Endothelial cell of umbilical vein (primary cell): ENCODE data around the gene VGLL3. TPM values are rescaled to one million over a fixed set of nuclear protein-coding genes. Genes with fewer than 3 reads are reported as not detected.

ENCODE experiments used
- BruUV-seq: library from RNA; stranded (reverse); fragments of 400-500 nt; replicated peaks from 2 replicates; lab custom pipeline; 2021; lab: Mats Ljungman, UMichigan
- CTCF ChIA-PET: fragments of 300-600, 350-600 bp; sonication (Branson Sonifier 250); formaldehyde crosslinking; loops from one replicate; lab custom pipeline; 2021; ENCODE audit warnings: antibody characterized with exemption, inconsistent platforms; lab: Charles Lee
- POLR2A ChIA-PET: fragments of 300-600, 350-600 bp; sonication (Branson Sonifier 250); formaldehyde crosslinking; loops from one replicate; lab custom pipeline; 2021; ENCODE audit warnings: antibody characterized with exemption, inconsistent platforms; lab: Charles Lee
- DNase-seq: peaks from one replicate; pipeline ENCODE4 v3.0.0-alpha.2; 2011; ENCODE audit warnings: low read depth, low spot score
- FAIRE-seq: peaks from 2 replicates; lab custom pipeline; 2011; peaks lifted over from hg19 to GRCh38; lab: Jason Lieb, UNC
- H2AFZ ChIP-seq: 2 replicates; pipeline ENCODE4 v1.6.0; 2012; ENCODE audit warnings: low read depth, low read length, control low read depth, inconsistent platforms
- H3K27ac ChIP-seq: 2 replicates; pipeline ENCODE4 v1.5.1; 2011; ENCODE audit warnings: low read depth, mild to moderate bottlenecking, control low read depth, low read length, moderate library complexity; ENCODE audit not compliant: insufficient read depth
- H3K27me3 ChIP-seq, 2 experiments: 2 replicates each; pipeline versions ENCODE4 v1.6.0 to v1.6.1; 2011; ENCODE audit warnings: low read length in 2 of 2, mixed read lengths in 1 of 2; ENCODE audit not compliant: control insufficient read depth in 2 of 2, insufficient read depth in 2 of 2
- H3K36me3 ChIP-seq, 2 experiments: 2 replicates in 1 of 2; 3 replicates in 1 of 2; pipeline ENCODE4 v1.5.1; 2011; ENCODE audit warnings: low read length in 2 of 2, mild to moderate bottlenecking in 1 of 2, moderate library complexity in 1 of 2; ENCODE audit not compliant: control insufficient read depth in 2 of 2, insufficient read depth in 2 of 2; ENCODE audit errors: extremely low read depth in 1 of 2
- H3K4me1 ChIP-seq: 3 replicates; pipeline ENCODE4 v1.5.1; 2011; ENCODE audit warnings: mild to moderate bottlenecking, low read length; ENCODE audit not compliant: control insufficient read depth, insufficient read depth; ENCODE audit errors: extremely low read depth
- H3K4me2 ChIP-seq: 2 replicates; pipeline ENCODE4 v1.6.1; 2011; ENCODE audit warnings: low read length, control low read depth, mixed read lengths; ENCODE audit not compliant: insufficient read depth
- H3K4me3 ChIP-seq, 3 experiments: fragments of 200-600 bp in 1 of 3; sonication (generic), shearing (Covaris generic) in 1 of 3; replicated peaks in 1 of 3; 2 replicates each; pipeline ENCODE4 v1.5.1; 2011 to 2016; ENCODE audit warnings: control low read depth in 3 of 3, low read length in 3 of 3, mild to moderate bottlenecking in 2 of 3, inconsistent platforms in 1 of 3, low read depth in 1 of 3, moderate library complexity in 1 of 3; ENCODE audit not compliant: insufficient read depth in 1 of 3
- H3K79me2 ChIP-seq: 2 replicates; pipeline ENCODE4 v1.6.0; 2012; ENCODE audit warnings: low read length, inconsistent platforms; ENCODE audit not compliant: control insufficient read depth, insufficient read depth
- H3K9ac ChIP-seq: replicated peaks from 2 replicates; pipeline ENCODE3; 2011; ENCODE audit warnings: low read length, control low read depth; ENCODE audit not compliant: insufficient read depth; ENCODE audit errors: extremely low read depth
- H3K9me1 ChIP-seq: replicated peaks from 3 replicates; pipeline ENCODE4 v1.6.0; 2011; ENCODE audit warnings: mild to moderate bottlenecking, low read length; ENCODE audit not compliant: control insufficient read depth, insufficient read depth; ENCODE audit errors: extremely low read depth
- H3K9me3 ChIP-seq: replicated peaks from 2 replicates; pipeline ENCODE4 v1.5.1; 2012; ENCODE audit warnings: low read length, inconsistent platforms; ENCODE audit not compliant: control insufficient read depth, insufficient read depth
- H4K20me1 ChIP-seq: replicated peaks from 2 replicates; pipeline ENCODE3; 2011; ENCODE audit warnings: mild to moderate bottlenecking, low read length; ENCODE audit not compliant: control insufficient read depth, insufficient read depth; ENCODE audit errors: extremely low read depth
- CTCF ChIP-seq, 2 donors: IDR thresholded peaks; 1 replicate in 1 of 2; 2 replicates in 1 of 2; pipeline ENCODE4 v1.5.1; 2011; ENCODE audit warnings: low read length in 2 of 2, mild to moderate bottlenecking in 2 of 2, moderate library complexity in 2 of 2, control low read depth in 1 of 2, inconsistent platforms in 1 of 2, low read depth in 1 of 2; ENCODE audit not compliant: insufficient read depth in 1 of 2; ENCODE audit errors: extremely low read depth in 1 of 2
- EZH2 ChIP-seq: IDR thresholded peaks from 2 replicates; pipeline ENCODE4 v1.6.1; 2012; ENCODE audit warnings: borderline replicate concordance, low read depth, mild to moderate bottlenecking, moderate library complexity, low read length, inconsistent platforms; ENCODE audit not compliant: severe bottlenecking
- FOS ChIP-seq: IDR thresholded peaks from 2 replicates; pipeline ENCODE4 v1.6.1; 2011; ENCODE audit warnings: mild to moderate bottlenecking, low read length, moderate library complexity, borderline replicate concordance; ENCODE audit not compliant: insufficient read depth
- GATA2 ChIP-seq: IDR thresholded peaks from 2 replicates; pipeline ENCODE4 v1.7.0; 2011; ENCODE audit warnings: low read depth, mild to moderate bottlenecking, moderate library complexity, mixed read lengths, low read length; ENCODE audit not compliant: insufficient read length, insufficient read depth
- JUN ChIP-seq: IDR thresholded peaks from 2 replicates; pipeline ENCODE4 v1.6.1; 2011; ENCODE audit warnings: borderline replicate concordance, low read depth; ENCODE audit not compliant: insufficient read length, insufficient read depth
- MAX ChIP-seq: IDR thresholded peaks from 2 replicates; pipeline ENCODE4 v1.6.1; 2011; ENCODE audit not compliant: insufficient read depth, insufficient read length
- MYC ChIP-seq: IDR thresholded peaks from one replicate; pipeline ENCODE4 v1.6.1; 2011; ENCODE audit warnings: mild to moderate bottlenecking, low read depth, low read length
- POLR2A ChIP-seq: IDR thresholded peaks from 2 replicates; pipeline ENCODE4 v1.6.1; 2012; ENCODE audit warnings: low read depth, mild to moderate bottlenecking, control low read depth, low read length
- POLR2AphosphoS5 ChIP-seq: IDR thresholded peaks from 2 replicates; pipeline ENCODE4 v1.6.1; 2012; ENCODE audit warnings: low read depth, mild to moderate bottlenecking, control low read depth, low read length, moderate library complexity; ENCODE audit not compliant: insufficient read depth
- dilution Hi-C: fragments of 300-500 bp; cut with MboI; formaldehyde crosslinking; loops from one replicate; pipeline ENCODE4 v1.15.0; 2019; ENCODE audit warnings: low sequenced_read_pairs; ENCODE audit not compliant: extremely low pct_ligation_motif_present
- intact Hi-C: fragments of 100-400 bp; cut with micrococcal nuclease; formaldehyde crosslinking; loops from one replicate; pipeline ENCODE4 v1.10.0; 2022
- polyA plus RNA-seq, 4 experiments: library from polyadenylated mRNA; depleted of rRNA in 3 of 4; stranded (reverse) in 3 of 4; unstranded in 1 of 4; fragments of >200 nt; gene quantifications; 2 replicates each; pipeline versions ENCODE4 v1.2.1 to v1.2.3, GENCODE V29; 2011 to 2012; ENCODE audit warnings: missing spikeins in 1 of 4
- total RNA-seq: library from RNA; stranded (reverse); gene quantifications from 2 replicates; pipeline ENCODE4 v1.2.3, GENCODE V29; 2021

The VGLL3 gene
- total and polyA plus RNA-seq, 2 donors (not counting 3 experiments of a cell fraction or from before 2014, with no cell fraction given), result 4.2 to 12.0 TPM

DNA sequence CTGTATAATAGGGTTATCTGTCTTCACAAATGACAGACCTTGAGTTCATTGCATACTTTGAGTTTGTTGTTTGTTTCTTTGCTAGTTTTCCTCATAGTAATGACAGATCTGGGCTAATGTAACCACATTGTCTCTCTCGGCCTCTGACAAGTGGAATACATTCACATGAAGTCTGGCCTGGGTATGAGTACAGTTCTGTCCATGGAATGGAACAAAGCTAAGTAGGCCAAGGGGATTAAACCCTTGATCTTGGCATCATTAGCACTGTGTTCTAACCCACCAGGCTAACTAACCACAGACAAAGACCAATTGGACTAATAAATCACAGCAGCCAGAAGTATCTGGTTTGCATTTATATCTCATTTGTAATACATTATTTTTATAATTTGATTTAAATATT is 7.6 kb upstream of the VGLL3 start:
- Histone ChIP-seq H3K27me3 (no peaks in the 10 kb centered on the region), H3K4me3 (no peak overlapping the region), H3K4me2 (no peak overlapping the region), H3K9ac (no peak overlapping the region), H3K4me1 (peaks cover 5% of the 10 kb centered on the region), H3K79me2 (no peaks in the 10 kb centered on the region), H3K9me3 (no peaks in the 10 kb centered on the region), H4K20me1 (no peaks in the 10 kb centered on the region), H3K27ac (no peak overlapping the region), H3K36me3 (no peaks in the 10 kb centered on the region), H3K9me1 (no peaks in the 10 kb centered on the region), H2AFZ (no peak overlapping the region)
- no peak for FAIRE-seq
- no peak for DNase-seq
- BruUV-seq, result no TSS peak
- ChIA-PET CTCF (no interaction called here), POLR2A (no interaction called here)
- dilution Hi-C loops, result no loop called here
- intact Hi-C loops, result no loop called here
- TF ChIP-seq JUN (no peak), MYC (no peak), FOS (no peak), GATA2 (no peak), EZH2 (no peak), POLR2A (no peak), MAX (no peak), POLR2AphosphoS5 (no peak), CTCF (IDR thresholded peaks at IDR 0.05; ENCODE audit: extremely low read depth in 1 of 2, insufficient read depth in 1 of 2, low read depth in 1 of 2, low read length in 2 of 2) (no peak)
